A673 (cell line): Measurements from ENCODE around the gene GATC. TPM values are rescaled to one million over a fixed set of nuclear protein-coding genes. Genes with fewer than 3 reads are reported as not detected.
A peak's percentile ranks its signal among the peaks of the same experiment; 100 is the strongest.

Source experiments
- BruUV-seq: library from RNA; stranded (reverse); fragments of 400-500 nt; replicated peaks from 2 replicates; lab custom pipeline; 2021; lab: Mats Ljungman, UMichigan
- CTCF ChIA-PET: fragments of 300-600 bp; sonication (Branson Sonifier 250); formaldehyde crosslinking; loops from one replicate; lab custom pipeline; 2022; ENCODE audit warnings: antibody characterized with exemption; lab: Charles Lee
- POLR2A ChIA-PET: fragments of 300-600 bp; sonication (Branson Sonifier 250); formaldehyde crosslinking; loops from one replicate; lab custom pipeline; 2022; ENCODE audit warnings: antibody characterized with exemption; ENCODE audit not compliant: low non-redundant PET; lab: Charles Lee
- DNase-seq: peaks from one replicate; pipeline ENCODE4 v3.0.0-alpha.2; 2015; ENCODE audit warnings: low spot score
- H3K27ac ChIP-seq: fragments of 200-600 bp; sonication (generic); 2 replicates; pipeline ENCODE4 v1.5.1; 2016; ENCODE audit warnings: mixed run types, low read depth, mild to moderate bottlenecking, mixed read lengths, antibody characterized with exemption, low read length; ENCODE audit not compliant: poor library complexity, severe bottlenecking
- H3K27me3 ChIP-seq: fragments of 200-600 bp; sonication (generic); replicated peaks from 2 replicates; pipeline ENCODE4 v1.6.1; 2017; ENCODE audit warnings: mixed run types, low read depth, mild to moderate bottlenecking, mixed read lengths, antibody characterized with exemption, low read length; ENCODE audit not compliant: insufficient read depth, poor library complexity
- H3K36me3 ChIP-seq: fragments of 200-600 bp; sonication (generic); 2 replicates; pipeline ENCODE4 v1.6.1; 2016; ENCODE audit warnings: mixed run types, mild to moderate bottlenecking, mixed read lengths, antibody characterized with exemption, low read length; ENCODE audit not compliant: insufficient read depth, poor library complexity, severe bottlenecking
- H3K4me1 ChIP-seq: fragments of 200-600 bp; sonication (generic); 2 replicates; pipeline ENCODE4 v1.6.1; 2017; ENCODE audit warnings: mixed run types, mild to moderate bottlenecking, mixed read lengths, antibody characterized with exemption, low read length; ENCODE audit not compliant: insufficient read depth, poor library complexity, severe bottlenecking
- H3K4me3 ChIP-seq: fragments of 200-600 bp; sonication (generic); 2 replicates; pipeline ENCODE4 v1.5.1; 2016; ENCODE audit warnings: low read depth, mixed run types, mild to moderate bottlenecking, mixed read lengths, low read length; ENCODE audit not compliant: poor library complexity, severe bottlenecking
- H3K9me3 ChIP-seq: fragments of 200-600 bp; sonication (generic); 2 replicates; pipeline ENCODE4 v1.6.1; 2016; ENCODE audit warnings: mixed run types, low read depth, mild to moderate bottlenecking, mixed read lengths, antibody characterized with exemption, low read length; ENCODE audit not compliant: poor library complexity, severe bottlenecking
- EZH2 ChIP-seq: fragments of 200-600 bp; sonication (generic); IDR thresholded peaks from 2 replicates; pipeline ENCODE4 v1.6.1; 2017; ENCODE audit warnings: borderline replicate concordance, low read depth, mild to moderate bottlenecking, mixed read lengths, antibody characterized with exemption, low read length; ENCODE audit not compliant: poor library complexity, severe bottlenecking
- intact Hi-C: fragments of 100-400 bp; cut with micrococcal nuclease; formaldehyde crosslinking; loops from one replicate; pipeline ENCODE4 v1.10.0; 2022; ENCODE audit not compliant: unreplicated experiment
- total RNA-seq: library from RNA; stranded (reverse); gene quantifications from 2 replicates; pipeline ENCODE4 v1.2.3, GENCODE V29; 2021
- TF ChIP-seq, protein P1 (sequence below): fragments of 300-800, 200-600 bp; sonication (generic); conservative IDR thresholded peaks from 2 replicates; pipeline ENCODE4 v1.5.1; 2017; ENCODE audit warnings: low read depth, mild to moderate bottlenecking, antibody characterized with exemption, low read length, moderate library complexity, mixed read lengths

Gene GATC
- total RNA-seq, 1 experiment from 2014 or later: 42.4 TPM

DNA sequence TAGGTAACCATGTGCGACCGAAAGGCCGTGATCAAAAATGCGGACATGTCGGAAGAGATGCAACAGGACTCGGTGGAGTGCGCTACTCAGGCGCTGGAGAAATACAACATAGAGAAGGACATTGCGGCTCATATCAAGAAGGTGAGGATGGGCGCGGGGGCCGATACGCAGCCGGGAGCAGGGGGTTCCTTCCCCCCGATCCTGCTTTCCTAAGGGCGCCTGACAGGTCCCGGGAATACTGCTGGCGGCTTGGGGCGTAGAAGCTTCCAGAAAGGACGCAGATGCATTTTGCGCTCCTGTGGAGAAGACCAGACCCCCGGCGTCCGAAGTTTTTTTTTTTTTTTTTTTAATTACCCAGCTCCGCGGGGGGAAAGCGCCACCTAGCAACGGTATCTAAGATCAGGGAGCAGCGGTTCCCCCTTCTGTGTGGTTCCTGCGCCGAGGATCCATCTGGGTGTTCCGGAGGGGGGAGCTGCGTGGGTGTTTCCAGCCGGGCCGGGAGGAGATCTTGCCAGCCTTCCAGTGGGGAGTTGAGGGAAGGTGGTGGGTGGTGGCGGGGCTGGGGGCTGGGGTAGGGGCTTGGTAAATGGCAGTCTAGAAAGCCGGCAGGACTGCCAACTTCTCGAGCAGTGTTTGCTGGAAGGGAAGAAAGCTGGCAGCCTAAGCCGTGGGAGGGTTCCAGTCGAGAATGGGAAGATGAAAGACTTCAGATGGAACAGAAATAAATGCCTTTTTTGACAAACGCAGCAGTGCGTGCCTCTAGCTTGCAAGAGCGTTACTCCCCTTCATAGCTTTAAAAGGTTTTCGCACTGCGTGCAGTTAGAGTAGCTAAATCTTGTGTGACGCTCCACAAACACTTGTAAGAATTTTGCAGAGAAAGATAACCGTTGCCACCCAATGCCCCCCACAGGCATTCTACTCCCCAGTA lies 50.4 kb downstream of the GATC start:
- H3K4me3 ChIP-seq: peak overlapping the region; percentile 93
- no peaks in the 10 kb centered on the region for H3K9me3 ChIP-seq
- BruUV-seq: no TSS peak
- DNase-seq: peak; percentile 72
- TF ChIP-seq, protein P1, sequence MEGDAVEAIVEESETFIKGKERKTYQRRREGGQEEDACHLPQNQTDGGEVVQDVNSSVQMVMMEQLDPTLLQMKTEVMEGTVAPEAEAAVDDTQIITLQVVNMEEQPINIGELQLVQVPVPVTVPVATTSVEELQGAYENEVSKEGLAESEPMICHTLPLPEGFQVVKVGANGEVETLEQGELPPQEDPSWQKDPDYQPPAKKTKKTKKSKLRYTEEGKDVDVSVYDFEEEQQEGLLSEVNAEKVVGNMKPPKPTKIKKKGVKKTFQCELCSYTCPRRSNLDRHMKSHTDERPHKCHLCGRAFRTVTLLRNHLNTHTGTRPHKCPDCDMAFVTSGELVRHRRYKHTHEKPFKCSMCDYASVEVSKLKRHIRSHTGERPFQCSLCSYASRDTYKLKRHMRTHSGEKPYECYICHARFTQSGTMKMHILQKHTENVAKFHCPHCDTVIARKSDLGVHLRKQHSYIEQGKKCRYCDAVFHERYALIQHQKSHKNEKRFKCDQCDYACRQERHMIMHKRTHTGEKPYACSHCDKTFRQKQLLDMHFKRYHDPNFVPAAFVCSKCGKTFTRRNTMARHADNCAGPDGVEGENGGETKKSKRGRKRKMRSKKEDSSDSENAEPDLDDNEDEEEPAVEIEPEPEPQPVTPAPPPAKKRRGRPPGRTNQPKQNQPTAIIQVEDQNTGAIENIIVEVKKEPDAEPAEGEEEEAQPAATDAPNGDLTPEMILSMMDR: 0 out of 2 replicates have a peak, but pooled peaks have one; percentile 23
- no peak for TF ChIP-seq EZH2
- ChIA-PET CTCF (interaction anchor here (0.6 kb wide), 1 partner anchor 86 kb away, joined by 3 read pairs; no protein-coding TSS in a partner anchor), POLR2A (interaction anchor here (0.5 to 0.7 kb wide), 5 partner anchors 24 to 1872 kb away, joined by 4 to 10 read pairs (median 6); partner anchors contain the start of gene POP5)
- intact Hi-C loops: loop anchor here (2.0 kb wide), 1 partner anchor 28 kb away; the partner anchor contains the start of gene SRSF9
- no peaks in the 10 kb centered on the region for H3K27me3 ChIP-seq
- peaks cover 34% of the 10 kb centered on the region for H3K36me3 ChIP-seq
- peaks cover 17% of the 10 kb centered on the region for H3K4me1 ChIP-seq
- H3K27ac ChIP-seq: peak overlapping the region; percentile 83

DNA sequence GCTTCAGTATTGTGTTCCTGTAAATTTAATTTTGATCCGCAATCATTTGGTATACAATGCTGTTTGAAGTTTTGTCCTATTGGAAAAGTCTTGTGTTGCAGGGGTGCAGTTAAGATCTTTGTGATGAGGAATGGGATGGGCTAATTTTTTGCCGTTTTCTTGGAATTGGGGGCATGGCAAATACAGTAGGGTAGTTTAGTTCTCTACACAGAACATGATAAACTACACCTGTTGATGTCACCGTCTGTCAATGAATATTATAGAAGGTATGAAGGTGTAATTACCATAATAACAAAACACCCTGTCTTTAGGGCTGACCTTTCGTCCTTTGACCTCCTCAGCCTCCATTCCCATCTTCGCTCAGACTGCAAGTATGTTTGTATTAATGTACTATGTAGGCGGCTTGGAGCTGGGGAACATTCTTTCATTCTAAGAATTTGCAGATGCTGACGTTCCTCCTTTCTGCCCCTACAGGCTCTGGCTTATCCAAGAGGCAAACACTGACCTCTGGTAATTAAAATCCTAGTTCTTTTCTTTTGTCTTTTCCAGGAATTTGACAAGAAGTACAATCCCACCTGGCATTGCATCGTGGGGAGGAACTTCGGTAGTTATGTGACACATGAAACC lies 51.4 kb downstream of the GATC start:
- ChIA-PET CTCF (interaction anchor here (0.6 kb wide), 1 partner anchor 85 kb away, joined by 3 read pairs; no protein-coding TSS in a partner anchor), POLR2A (no interaction called here)
- intact Hi-C loops: loop anchor here (2.0 kb wide), 1 partner anchor 29 kb away; the partner anchor contains the start of gene SRSF9
- Histone ChIP-seq H3K27me3 (no peaks in the 10 kb centered on the region), H3K36me3 (peaks cover 34% of the 10 kb centered on the region), H3K27ac (no peak overlapping the region), H3K4me1 (peaks cover 17% of the 10 kb centered on the region), H3K4me3 (peak overlapping the region; percentile 93), H3K9me3 (no peaks in the 10 kb centered on the region)
- DNase-seq: no peak
- TF ChIP-seq, protein P1: no peak
- TF ChIP-seq EZH2: no peak
- BruUV-seq: no TSS peak

DNA sequence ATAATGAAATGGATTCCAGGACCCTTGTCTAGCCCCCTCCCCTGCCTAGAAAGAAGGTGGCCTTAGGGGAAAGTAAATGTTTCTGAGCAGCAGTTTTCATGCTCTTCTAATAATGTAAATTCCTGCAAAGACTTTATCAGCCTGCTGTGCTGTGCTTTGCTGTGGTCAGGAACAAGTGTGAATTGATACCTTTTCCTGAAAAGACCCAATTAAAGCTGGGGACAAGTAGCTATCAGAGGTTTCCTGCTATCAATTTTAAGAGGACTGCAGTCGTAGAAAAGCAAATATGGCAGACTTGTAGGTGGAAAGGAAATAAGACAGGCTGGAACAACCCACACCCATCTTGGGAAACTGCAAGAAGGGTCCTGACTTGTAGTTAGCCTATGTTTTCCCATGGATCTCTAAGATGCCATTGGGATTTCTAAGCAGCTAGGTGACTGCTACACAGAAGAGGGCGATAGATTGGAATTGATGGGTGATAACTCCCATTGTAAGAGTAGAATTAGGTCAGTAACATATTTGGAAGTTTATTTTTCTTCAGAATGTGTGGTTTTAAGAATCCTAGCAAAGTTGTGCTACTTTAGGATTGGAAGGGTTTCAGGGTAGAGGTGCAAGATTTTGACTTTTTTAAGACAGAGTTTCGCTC lies 52.7 kb downstream of the GATC start:
- peaks cover 42% of the 10 kb centered on the region for H3K36me3 ChIP-seq
- no peak overlapping the region for H3K4me3 ChIP-seq
- ChIA-PET POLR2A (interaction anchor here (0.6 kb wide), 1 partner anchor 16 kb away, joined by 3 read pairs; no protein-coding TSS in a partner anchor), CTCF (no interaction called here)
- TF ChIP-seq, protein P1: no peak
- no peak for TF ChIP-seq EZH2
- no peaks in the 10 kb centered on the region for H3K9me3 ChIP-seq
- no peaks in the 10 kb centered on the region for H3K27me3 ChIP-seq
- H3K4me1 ChIP-seq: peaks cover 17% of the 10 kb centered on the region
- DNase-seq: no peak
- peak overlapping the region; percentile 1 for H3K27ac ChIP-seq
- BruUV-seq: no TSS peak
- intact Hi-C loops: no loop called here
